ENCODE data around the gene KLHL7.
A peak's percentile ranks its signal among the peaks of the same experiment; 100 is the strongest.
"Not testable (repeated sequence)": the region's sequence is repeated elsewhere in the genome, so short reads cannot be mapped to it uniquely, and the experiment has no call there.

The KLHL7 gene

GRCh38 chr7:23108995-23109394 is 3.4 kb downstream of the KLHL7 start:
- no peak for DNase-seq

GRCh38 chr7:23109470-23109869 is 3.9 kb downstream of the KLHL7 start:
- no peak for DNase-seq

- no peak for DNase-seq
These were observed 9.3 kb downstream of the KLHL7 start for GRCh38 chr7:23114896-23115295.

- DNase-seq = no peak
These were observed 10.4 kb downstream of the KLHL7 start for GRCh38 chr7:23115991-23116390.

- DNase-seq = no peak
These were observed 12.3 kb downstream of the KLHL7 start for GRCh38 chr7:23117841-23118240.

GRCh38 chr7:23120106-23120505 is 14.5 kb downstream of the KLHL7 start:
- DNase-seq = no peak

GRCh38 chr7:23121165-23121564 is 15.6 kb downstream of the KLHL7 start:
- no peak for DNase-seq

- no peak for DNase-seq
These were observed 17.4 kb downstream of the KLHL7 start for GRCh38 chr7:23123007-23123406.

- DNase-seq = no peak
These were observed 17.9 kb downstream of the KLHL7 start for GRCh38 chr7:23123465-23123864.

- no peak for DNase-seq
These were observed 23.5 kb downstream of the KLHL7 start for GRCh38 chr7:23129036-23129435.

GRCh38 chr7:23131799-23132198 is 26.2 kb downstream of the KLHL7 start:
- DNase-seq = not testable (repeated sequence)

- DNase-seq = no peak
These were observed 28.2 kb downstream of the KLHL7 start for GRCh38 chr7:23133797-23134196.

GRCh38 chr7:23135755-23136154 is 30.2 kb downstream of the KLHL7 start:
- no peak for DNase-seq

- DNase-seq = no peak
These were observed 30.6 kb downstream of the KLHL7 start for GRCh38 chr7:23136216-23136615.

- no peak for DNase-seq
These were observed 52.1 kb downstream of the KLHL7 start for GRCh38 chr7:23157679-23158078.

GRCh38 chr7:23158546-23158945 is 53.0 kb downstream of the KLHL7 start:
- DNase-seq = no peak

- no peak for DNase-seq
These were observed 55.9 kb downstream of the KLHL7 start for GRCh38 chr7:23161482-23161881.

- no peak for DNase-seq
These were observed 59.3 kb downstream of the KLHL7 start for GRCh38 chr7:23164846-23165245.

- DNase-seq = no peak
These were observed 59.7 kb downstream of the KLHL7 start for GRCh38 chr7:23165316-23165715.

- no peak for DNase-seq
These were observed 62.1 kb downstream of the KLHL7 start for GRCh38 chr7:23167691-23168090.

- no peak for DNase-seq
These were observed 62.7 kb downstream of the KLHL7 start for GRCh38 chr7:23168111-23168885.

- no peak for DNase-seq
These were observed 70.4 kb downstream of the KLHL7 start for GRCh38 chr7:23175938-23176337.

- peak; percentile 98 for DNase-seq
These were observed 76.3 kb downstream of the KLHL7 start, which contains the start of gene NUP42 for GRCh38 chr7:23181684-23182553. TSS of gene NUP42 (plus strand) at chr7:23182048. CDS start at chr7:23182086, 38 bp downstream.

Measured in activated effector memory CD4-positive, alpha-beta T cell treated with anti-CD3 and anti-CD28 coated beads, Interleukin-2, amount 50 U/mL, for 16 hours (primary cell).